Measurements from ENCODE around the gene TPRG1L.

DNA sequence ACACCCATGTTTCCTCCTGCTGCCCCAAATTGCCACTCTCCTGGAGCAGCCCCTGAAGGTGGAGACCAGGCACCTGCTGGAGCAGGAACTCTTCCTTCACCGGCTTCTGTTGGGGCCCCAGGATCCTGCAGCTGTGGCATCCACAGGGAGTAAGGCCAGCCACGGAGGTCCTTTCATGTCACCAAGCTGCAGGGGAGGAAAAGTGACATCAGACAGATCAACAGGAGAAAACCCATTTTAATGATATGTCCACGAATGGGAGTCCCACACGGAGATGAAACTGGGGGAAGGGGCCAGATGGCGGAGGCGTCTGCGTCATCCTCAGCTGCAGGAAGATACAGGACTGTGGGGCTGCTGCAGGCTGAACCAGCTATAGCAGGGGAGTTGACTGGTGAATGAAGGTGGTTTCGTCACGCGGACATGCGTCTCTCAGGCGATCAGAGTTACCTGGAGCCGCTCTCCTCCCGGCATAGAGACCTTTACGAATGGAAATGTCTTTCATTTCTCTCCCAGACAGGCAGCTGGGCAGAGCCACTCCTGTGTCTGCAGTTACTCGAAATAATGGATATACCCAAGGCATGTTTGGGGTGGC is 37.4 kb downstream of the TPRG1L start:
- TF ChIP-seq, protein P1, sequence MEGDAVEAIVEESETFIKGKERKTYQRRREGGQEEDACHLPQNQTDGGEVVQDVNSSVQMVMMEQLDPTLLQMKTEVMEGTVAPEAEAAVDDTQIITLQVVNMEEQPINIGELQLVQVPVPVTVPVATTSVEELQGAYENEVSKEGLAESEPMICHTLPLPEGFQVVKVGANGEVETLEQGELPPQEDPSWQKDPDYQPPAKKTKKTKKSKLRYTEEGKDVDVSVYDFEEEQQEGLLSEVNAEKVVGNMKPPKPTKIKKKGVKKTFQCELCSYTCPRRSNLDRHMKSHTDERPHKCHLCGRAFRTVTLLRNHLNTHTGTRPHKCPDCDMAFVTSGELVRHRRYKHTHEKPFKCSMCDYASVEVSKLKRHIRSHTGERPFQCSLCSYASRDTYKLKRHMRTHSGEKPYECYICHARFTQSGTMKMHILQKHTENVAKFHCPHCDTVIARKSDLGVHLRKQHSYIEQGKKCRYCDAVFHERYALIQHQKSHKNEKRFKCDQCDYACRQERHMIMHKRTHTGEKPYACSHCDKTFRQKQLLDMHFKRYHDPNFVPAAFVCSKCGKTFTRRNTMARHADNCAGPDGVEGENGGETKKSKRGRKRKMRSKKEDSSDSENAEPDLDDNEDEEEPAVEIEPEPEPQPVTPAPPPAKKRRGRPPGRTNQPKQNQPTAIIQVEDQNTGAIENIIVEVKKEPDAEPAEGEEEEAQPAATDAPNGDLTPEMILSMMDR (IDR thresholded peaks at IDR 0.05): no peak
- TF ChIP-seq EZH2phosphoT487 (IDR thresholded peaks at IDR 0.05) (no peak), EZH2 (IDR thresholded peaks at IDR 0.05) (no peak)

All from neural progenitor cell (in vitro differentiated cells).